Neutrophil (primary cell): ENCODE results near the gene ZBTB16.

Source experiments
- H3K27ac ChIP-seq: fragments of 200-600 bp; sonication (generic); 2 replicates; pipeline ENCODE4 v1.5.1; 2016; ENCODE audit warnings: mild to moderate bottlenecking, moderate library complexity
- H3K27me3 ChIP-seq: fragments of 200-600 bp; sonication (generic); 2 replicates; pipeline ENCODE4 v1.6.0; 2016; ENCODE audit warnings: mild to moderate bottlenecking
- H3K36me3 ChIP-seq: fragments of 200-600 bp; sonication (generic); 2 replicates; pipeline ENCODE4 v1.5.1; 2017
- H3K4me1 ChIP-seq, 2 experiments: fragments of 200-600 bp in 1 of 2; sonication (generic) in 1 of 2; 1 replicate in 1 of 2; 2 replicates in 1 of 2; pipeline versions ENCODE4 v1.5.1 to v1.6.1; 2013 to 2016; ENCODE audit warnings: low read depth in 1 of 2, low read length in 1 of 2, mild to moderate bottlenecking in 1 of 2, moderate library complexity in 1 of 2; ENCODE audit not compliant: control insufficient read depth in 1 of 2, insufficient read depth in 1 of 2
- H3K4me3 ChIP-seq, 2 experiments: fragments of 200-600 bp in 1 of 2; sonication (generic) in 1 of 2; 1 replicate in 1 of 2; 2 replicates in 1 of 2; pipeline ENCODE4 v1.5.1; 2013 to 2016; ENCODE audit warnings: low read depth in 1 of 2, low read length in 1 of 2, mild to moderate bottlenecking in 1 of 2, moderate library complexity in 1 of 2
- H3K9me3 ChIP-seq: fragments of 200-600 bp; sonication (generic); 2 replicates; pipeline ENCODE4 v1.5.1; 2016
- CTCF ChIP-seq: fragments of 200-600 bp; sonication (generic); IDR thresholded peaks from 2 replicates; pipeline ENCODE4 v1.5.1; 2016; ENCODE audit warnings: antibody characterized with exemption

ZBTB16 gene

GRCh38 chr11:114160894-114161293 is 101.4 kb downstream of the ZBTB16 start:
- H3K4me1 ChIP-seq: peaks cover 41 to 51% of the 10 kb centered on the region in 2 experiments
- H3K27ac ChIP-seq: peak overlapping the region; percentile 81
- no peaks in the 10 kb centered on the region for H3K27me3 ChIP-seq
- H3K36me3 ChIP-seq: no peaks in the 10 kb centered on the region
- no peaks in the 10 kb centered on the region for H3K9me3 ChIP-seq
- no peak for TF ChIP-seq CTCF
- no peak overlapping the region for H3K4me3 ChIP-seq

- Histone ChIP-seq H3K9me3 (no peaks in the 10 kb centered on the region), H3K27me3 (no peaks in the 10 kb centered on the region), H3K36me3 (no peaks in the 10 kb centered on the region), H3K4me3 (no peak overlapping the region), H3K27ac (peak overlapping the region; percentile 81), H3K4me1 (peaks cover 41 to 50% of the 10 kb centered on the region in 2 experiments)
- TF ChIP-seq CTCF: no peak
Measured at GRCh38 chr11:114161486-114162250, 102.2 kb downstream of the ZBTB16 start.

- TF ChIP-seq CTCF: no peak
- no peak overlapping the region for H3K4me3 ChIP-seq
- no peak overlapping the region for H3K27ac ChIP-seq
- H3K36me3 ChIP-seq: no peaks in the 10 kb centered on the region
- H3K4me1 ChIP-seq: peaks cover 41 to 50% of the 10 kb centered on the region in 2 experiments
- H3K9me3 ChIP-seq: no peaks in the 10 kb centered on the region
- no peaks in the 10 kb centered on the region for H3K27me3 ChIP-seq
Measured at GRCh38 chr11:114162719-114163123, 103.2 kb downstream of the ZBTB16 start.

GRCh38 chr11:114163229-114163631 is 103.7 kb downstream of the ZBTB16 start:
- TF ChIP-seq CTCF: no peak
- no peak overlapping the region for H3K27ac ChIP-seq
- H3K4me3 ChIP-seq: no peak overlapping the region
- H3K27me3 ChIP-seq: no peaks in the 10 kb centered on the region
- H3K4me1 ChIP-seq: peaks cover 41 to 50% of the 10 kb centered on the region in 2 experiments
- H3K9me3 ChIP-seq: no peaks in the 10 kb centered on the region
- H3K36me3 ChIP-seq: no peaks in the 10 kb centered on the region

GRCh38 chr11:114163830-114164401 is 104.4 kb downstream of the ZBTB16 start:
- H3K9me3 ChIP-seq: no peaks in the 10 kb centered on the region
- no peak overlapping the region for H3K4me3 ChIP-seq
- peaks cover 42 to 53% of the 10 kb centered on the region in 2 experiments for H3K4me1 ChIP-seq
- no peaks in the 10 kb centered on the region for H3K36me3 ChIP-seq
- peak overlapping the region; percentile 46 for H3K27ac ChIP-seq
- TF ChIP-seq CTCF: no peak
- no peaks in the 10 kb centered on the region for H3K27me3 ChIP-seq
